GM18519 (cell line): ENCODE measurements around the gene SBK1.

ENCODE experiments used
- ATAC-seq: cut with Tn5 transposase; IDR thresholded peaks from one replicate; pipeline ENCODE4 v1.9.1; 2021; ENCODE audit warnings: mild to moderate bottlenecking, moderate library complexity; ENCODE audit not compliant: unreplicated experiment, low FRiP score

Gene SBK1

DNA sequence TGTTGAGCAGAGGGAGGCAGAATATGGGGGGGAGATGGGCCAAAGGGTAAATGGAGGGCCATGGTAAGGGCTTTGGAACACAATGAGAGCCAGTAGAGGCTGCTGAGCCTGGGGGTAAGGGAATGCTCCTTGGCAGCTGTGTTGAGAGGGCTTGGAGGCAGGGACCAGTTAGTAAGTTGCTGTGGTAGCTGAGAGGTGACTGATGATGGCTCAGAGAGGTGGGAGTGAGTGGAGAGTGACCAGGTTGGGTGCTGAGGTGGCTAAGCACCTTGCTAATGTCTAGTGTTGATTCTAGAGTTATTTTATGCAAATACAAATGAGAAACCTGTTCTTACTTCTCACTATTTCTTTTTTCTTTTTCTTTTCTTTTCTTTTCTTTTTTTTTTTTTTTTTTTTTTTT is 10.8 kb downstream of the SBK1 start:
- no peak for ATAC-seq

DNA sequence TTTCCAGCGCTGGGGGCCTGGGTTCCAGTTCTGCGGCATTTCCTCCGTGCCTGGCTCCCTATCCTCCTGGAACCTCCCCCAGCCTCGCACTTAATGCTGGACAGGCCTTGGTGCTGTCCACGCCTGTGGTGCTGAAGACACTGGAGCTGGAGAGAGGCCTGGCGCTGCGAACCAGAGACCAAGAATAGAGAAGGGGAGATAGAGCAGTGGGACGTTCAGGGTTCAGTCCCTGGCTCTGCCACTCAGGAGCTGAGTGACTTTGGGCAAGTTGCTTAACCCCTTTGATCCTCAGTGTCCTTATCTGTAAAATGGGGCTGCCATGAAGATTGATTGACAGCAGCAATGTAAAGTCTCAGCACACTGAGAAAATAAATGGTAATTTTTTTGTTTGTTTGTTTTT is 11.9 kb downstream of the SBK1 start:
- no peak for ATAC-seq

DNA sequence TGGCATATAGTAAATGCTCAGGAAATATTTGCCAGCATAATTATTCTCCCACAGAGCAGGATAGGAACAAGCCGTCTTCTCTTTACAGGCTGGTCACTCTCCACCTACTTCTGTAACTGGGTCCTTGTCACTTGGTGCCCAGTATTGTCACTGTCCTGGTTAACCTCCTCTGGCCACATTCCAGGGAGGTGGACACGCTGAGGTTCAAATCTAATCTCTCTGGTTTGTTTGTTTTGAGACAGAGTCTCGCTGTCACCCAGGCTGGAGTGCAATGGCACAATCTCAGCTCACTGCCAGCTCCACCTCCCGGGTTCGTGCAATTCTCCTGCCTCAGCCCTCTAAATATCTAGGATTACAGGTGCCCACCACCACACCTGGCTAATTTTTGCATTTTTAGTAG is 15.6 kb downstream of the SBK1 start:
- no peak for ATAC-seq

DNA sequence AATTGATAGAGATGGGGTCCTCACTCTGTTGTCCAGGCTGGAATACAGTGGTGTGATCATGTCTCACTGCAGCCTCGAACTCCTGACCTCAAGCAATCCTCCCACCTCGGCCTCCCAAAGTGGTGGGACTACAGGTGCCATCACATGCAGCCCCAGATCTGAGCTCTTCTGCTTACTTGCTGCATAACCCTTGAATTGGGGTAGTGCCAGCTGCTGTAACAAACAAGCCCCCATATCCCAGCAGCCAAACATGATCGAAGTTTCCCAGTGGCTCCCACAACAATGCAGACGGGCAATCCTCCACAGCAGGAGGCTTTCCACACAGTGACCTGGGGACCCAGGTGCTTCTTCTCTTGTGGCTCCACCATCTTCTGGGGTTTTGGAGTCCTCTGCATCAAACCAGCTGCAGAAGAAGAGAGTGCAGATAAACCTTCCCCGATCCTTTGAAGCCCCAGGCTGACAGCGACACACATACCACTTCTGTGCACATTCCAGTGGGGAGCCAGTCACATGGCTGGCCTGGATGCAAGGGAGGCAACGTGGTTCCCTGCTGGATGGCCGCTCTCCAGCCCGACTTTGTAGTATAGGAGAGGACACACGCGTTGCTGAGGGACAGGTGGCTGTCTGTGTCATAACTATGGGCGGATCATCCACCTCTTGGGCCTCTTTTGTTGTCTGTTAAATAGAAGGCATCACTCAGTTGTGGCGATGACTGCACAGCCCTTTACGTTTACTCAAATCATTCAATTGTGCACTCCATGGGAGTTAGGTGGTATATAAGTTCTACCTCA is 16.7 kb downstream of the SBK1 start:
- no peak for ATAC-seq

DNA sequence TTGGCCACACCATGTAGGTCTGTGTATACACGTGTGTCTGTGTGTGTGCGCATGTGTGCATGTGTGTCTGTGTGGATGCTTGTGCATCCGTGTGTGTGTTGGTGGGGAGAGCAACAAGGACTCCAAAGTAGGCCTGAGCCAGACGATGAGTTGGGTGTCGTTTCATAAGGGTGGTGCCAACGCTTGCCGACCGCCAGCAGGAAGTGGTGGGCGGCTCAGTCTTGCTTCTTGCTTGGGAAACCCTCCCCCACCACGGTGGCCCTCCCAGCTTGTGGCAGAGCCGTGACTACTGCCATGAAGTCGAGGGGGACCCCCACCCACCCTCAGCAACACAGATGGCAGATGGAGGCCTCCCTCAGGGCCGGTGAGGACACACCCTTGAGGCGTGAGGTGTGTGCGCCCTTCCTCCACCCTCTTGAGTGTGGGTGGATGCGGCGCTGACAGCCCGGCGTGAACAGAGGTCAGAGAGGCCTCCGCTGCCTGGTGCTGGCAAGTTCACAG is 17.5 kb downstream of the SBK1 start:
- no peak for ATAC-seq

DNA sequence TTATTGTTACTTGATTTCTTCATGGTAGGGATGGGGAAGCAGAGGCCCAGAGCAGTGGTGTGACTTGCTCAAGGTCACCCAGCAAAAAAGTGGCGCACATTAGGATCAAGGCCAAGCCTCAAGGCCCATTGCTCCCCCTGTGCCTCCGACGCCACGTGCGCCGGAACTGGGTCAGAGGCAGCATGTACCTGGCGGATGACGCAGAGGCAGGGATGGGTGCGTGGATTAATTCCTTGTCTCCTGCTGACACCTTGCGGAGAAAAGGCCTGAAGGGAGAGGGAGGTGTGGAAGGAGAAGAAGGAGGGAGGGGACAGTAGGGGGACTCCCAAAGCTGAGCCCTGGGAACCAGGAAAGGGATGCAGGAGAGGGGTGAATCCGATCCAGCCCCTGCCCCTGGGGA is 18.5 kb downstream of the SBK1 start:
- ATAC-seq = no peak

DNA sequence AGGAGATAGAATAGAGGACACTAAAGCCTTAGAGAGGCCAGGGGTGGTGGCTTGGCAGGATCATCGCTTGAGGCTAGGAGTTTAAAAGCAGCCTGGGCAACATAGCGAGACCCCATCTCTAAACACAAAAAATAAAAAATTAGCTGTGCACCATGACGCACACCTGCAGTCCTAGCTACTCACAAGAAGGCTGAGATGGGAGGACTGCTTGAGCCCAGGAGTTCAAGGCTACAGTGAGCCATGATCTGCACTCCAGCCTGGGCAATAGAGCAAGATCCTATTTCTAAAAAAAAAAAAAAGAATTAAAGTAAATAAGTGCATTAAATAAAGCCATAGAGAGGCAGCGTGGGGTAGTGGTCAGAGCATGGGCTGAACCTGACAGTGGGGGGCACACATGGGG is 19.1 kb downstream of the SBK1 start:
- no peak for ATAC-seq

DNA sequence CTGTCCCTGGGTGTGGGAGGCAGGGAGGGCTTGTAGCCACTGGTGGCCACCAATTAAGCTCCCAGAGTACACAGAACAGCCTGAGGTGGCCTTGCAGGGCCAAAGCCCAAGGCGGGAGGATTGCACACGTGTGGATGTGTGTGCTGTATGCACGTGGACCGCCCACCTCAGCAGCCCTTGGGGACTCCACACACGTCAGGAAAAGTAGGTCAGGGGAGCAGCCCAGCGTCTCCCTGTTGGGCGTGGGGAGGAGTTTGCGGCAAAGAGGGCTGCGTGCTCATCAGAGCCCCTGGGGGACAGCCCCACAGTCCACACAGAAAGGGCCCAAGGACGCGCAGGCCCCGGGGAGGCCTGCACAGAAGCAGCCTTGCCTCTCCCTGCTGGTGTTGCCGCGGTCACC is 19.6 kb downstream of the SBK1 start:
- no peak for ATAC-seq

DNA sequence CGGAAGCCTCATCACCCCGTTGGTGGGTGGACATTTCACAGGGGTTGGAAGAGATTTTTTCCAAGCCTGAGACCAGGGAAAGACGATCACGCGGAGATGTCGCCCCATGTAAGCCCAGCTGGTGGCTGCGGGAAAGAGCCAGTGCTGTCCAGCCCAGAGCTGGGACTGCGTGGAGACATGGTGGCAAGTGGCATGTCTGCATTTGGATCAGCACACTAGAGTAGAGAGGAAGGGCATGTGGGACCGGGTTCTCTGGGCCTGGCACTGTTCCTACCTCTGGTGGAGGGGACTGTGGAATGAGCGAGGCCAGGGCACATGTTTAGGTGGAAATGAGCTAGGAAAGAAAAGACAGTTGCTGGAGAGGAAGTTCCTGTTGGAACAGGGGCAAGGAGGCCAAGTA is 20.0 kb downstream of the SBK1 start:
- no peak for ATAC-seq

DNA sequence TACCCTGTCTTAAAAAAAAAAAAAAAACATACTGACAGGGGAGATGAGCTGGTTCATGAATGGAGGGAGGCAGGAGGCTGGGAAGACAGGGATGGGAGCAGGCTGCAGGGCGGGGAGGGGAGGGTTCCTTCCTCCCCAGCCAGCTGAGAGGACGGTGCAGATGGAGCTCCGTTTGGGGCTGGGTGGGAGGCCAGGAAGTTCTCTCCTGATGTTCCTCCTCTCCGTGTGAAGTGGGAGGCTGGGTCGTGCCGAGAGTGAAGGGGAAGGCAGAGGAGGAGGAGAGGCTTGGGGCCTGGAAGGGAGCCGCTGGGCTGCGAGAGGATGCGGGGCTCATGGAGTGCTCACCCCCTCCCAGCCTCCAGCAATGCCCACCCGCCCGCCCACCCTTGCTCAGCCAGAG is 21.3 kb downstream of the SBK1 start:
- no peak for ATAC-seq

DNA sequence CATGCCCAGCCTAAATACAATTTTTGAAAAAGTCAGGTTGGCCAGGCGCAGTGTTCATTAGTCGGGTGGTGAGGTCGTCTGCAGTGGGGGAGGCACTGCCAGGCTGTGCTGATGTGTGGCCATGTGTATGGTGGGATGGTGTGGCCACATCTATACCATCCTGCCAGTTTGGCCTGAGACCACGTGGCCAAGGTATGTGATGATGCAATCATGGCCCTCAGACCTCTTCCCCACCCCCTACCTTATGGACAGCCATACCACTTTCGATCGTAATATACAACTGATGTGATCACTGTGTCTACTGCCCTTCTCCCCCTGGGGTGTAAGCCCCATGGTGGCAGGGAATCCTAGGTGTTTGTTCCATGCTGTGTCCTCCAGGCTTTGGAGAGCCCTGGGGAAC is 23.7 kb downstream of the SBK1 start:
- no peak for ATAC-seq

DNA sequence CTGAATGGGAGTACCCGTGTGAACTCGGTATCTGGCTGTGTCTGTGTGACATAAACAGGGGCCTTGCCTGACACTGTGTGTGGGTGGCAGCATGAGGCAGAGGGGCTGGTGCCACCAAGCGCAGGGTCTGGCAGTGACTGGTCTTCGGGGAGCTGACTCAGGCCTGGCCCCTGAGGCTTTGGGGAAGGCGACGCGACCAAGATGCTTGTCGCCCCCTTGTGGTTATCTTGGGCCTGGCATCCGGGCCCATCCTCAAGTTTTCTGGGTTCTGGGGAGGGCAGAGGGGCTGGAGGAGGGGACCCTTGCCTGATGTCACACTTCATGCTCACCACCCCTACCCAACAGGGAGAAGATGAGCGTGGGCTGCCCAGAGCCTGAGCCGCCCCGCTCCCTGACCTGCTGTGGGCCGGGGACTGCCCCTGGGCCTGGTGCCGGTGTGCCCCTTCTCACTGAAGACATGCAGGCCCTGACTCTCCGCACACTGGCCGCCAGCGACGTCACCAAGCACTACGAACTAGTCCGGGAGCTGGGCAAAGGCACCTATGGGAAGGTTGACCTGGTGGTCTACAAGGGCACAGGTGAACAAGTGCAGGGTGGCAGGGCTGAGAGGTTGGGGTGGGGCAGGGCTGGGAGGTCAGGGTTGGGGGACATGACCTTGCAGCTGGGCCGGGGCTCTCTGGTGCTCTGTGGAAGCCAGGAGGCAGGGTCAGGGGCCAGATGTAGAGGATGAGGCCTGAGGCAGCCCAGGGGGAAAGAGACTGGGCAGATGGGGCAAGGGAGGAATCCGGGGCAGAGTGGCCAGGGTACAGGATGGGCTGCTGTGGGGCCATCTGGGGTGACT is 24.9 kb downstream of the SBK1 start:
- no peak for ATAC-seq

DNA sequence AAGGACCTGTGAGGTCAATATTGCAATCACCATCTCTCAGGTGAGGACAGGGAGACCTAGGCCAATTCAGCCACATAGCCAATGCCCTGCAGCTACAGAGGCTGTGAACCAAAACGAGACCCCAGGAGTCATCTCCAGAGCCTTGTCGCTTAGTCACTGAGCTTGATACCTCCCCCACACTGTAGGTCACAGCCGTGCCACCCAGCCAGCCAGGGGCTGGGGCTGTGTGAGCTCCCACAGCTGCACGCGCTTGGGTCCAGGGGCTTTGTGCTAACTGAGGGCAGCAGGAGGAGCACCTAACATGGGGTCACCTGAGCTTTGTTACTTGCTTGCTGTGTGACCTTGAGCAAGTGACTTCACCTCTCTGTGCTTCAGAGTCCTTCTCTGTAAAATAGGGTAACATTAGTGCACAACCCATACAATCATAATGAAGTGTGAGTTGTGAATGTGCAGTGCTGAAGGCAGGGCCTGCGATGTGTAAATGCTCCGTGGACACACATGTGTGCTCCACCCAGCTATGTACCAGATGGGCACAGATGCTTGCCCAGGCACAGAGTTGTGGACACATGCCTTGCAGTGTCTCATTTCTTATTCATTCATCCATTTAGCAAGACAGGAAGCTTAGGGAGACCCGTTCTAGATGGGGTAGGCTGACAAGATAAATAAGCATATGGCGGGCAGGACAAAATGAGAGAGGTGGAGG is 25.9 kb downstream of the SBK1 start:
- ATAC-seq = no peak

DNA sequence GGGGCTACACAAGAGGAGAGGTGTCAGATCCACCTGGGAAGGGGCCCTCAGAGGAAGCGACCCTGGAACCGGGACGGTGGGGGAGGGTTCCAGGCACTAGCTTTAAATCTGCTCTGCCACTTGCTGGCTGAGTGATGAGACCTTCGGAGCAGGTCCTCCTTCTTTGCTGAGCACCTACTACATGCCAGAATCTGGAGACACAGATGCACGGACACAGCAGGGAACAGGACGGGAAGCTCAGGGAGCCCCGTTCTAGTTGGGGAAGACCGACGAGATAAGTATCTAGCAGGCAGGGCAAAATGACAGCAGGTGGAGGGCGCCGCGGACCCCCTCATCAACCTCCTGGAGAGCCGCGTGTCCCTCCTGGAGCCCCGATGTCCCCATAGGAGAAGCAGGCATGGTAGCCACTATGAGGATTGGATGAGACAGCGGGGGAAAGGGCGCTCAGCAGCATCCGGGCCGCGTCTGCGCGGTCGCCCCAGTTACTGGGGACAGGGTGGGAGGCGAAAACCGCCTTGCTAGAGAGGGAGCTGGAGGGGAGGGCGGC is 27.2 kb downstream of the SBK1 start:
- no peak for ATAC-seq

DNA sequence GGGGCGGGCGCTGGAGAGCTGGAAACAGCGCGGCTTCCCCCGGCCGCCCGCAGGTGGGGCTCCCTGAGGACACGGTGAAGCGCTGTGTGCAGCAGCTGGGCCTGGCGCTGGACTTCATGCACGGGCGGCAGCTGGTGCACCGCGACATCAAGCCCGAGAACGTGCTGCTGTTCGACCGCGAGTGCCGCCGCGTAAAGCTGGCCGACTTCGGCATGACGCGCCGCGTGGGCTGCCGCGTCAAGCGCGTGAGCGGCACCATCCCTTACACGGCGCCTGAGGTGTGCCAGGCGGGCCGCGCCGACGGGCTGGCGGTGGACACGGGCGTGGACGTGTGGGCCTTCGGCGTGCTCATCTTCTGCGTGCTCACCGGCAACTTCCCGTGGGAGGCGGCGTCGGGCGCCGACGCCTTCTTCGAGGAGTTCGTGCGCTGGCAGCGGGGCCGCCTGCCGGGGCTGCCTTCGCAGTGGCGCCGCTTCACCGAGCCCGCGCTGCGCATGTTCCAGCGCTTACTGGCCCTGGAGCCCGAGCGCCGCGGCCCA is 27.8 kb downstream of the SBK1 start:
- no peak for ATAC-seq

DNA sequence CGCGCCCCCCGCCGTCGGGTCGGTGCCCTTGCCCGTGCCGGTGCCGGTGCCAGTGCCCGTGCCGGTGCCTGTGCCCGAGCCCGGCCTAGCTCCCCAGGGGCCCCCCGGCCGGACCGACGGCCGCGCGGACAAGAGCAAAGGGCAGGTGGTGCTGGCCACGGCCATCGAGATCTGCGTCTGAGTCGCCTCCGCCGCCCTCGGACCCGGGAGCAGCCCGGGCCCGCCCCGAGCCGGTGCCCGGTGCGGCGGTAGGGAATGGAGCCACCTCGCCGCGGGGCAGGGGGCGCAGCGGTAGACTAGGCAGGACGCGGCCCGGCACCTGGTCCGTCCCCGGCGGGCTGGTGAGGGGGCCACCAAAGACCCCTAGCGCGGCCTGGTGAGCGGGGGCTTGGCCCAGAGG is 28.4 kb downstream of the SBK1 start:
- no peak for ATAC-seq

DNA sequence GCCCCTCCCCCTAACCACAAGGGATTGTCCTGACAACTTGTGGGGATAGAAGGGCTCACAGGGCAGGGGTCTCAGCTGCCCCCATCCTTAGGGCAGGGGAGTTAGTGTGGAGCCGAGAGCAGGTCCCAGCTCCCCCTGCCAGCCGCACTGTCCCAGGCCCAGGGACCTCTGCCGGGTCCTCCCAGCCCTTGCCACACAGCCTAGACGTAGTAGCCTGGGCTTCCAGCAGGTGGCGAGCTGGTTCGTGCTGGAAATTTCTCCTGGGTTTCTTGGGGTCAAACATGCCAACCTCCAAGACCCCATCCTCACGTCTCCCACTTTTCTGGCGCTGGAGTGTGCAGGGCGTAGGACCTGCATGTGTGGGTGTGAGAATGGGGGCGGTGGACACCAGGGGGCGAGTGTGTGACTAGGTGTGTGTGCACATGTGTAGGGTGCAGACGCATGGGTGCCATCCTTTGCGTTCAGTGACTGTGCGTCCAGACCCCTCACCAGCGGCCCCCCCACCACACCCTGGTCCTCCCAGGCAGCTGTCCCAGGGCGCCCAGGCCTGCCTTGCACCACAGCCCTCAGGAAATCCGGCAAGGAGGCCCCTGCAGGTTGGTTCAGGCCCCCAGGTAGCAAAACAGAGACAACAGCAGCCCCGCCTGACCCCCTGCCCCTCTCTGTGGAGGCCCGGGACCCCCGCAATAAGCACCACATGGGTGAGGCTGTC is 29.5 kb downstream of the SBK1 start:
- ATAC-seq = no peak

DNA sequence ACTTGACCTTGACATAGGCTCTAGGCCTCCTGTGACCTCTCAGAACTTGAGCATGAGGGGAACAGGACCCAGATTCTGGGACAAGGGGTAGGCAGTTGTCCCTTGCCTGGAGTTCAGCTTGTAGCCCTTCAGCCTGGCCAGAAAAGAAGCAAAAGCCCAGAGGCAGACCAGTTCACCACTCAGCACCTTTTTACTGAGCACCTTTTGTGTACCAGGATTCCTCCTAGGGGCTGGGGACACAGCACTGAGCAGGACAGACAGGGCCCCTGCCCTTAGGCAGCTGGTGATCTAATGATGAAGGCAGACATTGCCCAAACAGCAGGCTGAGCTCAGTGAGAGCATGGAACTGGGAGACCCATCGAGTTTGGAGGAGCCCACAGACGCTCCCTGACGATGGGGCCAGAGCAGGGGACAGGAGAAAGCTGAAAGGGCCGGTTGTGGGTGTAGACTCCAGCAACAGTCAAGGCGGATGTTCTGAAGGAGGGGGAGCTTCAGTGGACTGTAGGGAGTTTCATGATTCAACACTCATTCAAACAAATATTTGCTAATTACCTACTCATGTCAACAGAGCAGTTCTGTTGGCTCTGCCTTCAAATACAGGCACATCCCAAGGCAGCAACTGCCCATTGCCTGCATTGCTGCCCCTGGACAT is 32.0 kb downstream of the SBK1 start:
- ATAC-seq = no peak

DNA sequence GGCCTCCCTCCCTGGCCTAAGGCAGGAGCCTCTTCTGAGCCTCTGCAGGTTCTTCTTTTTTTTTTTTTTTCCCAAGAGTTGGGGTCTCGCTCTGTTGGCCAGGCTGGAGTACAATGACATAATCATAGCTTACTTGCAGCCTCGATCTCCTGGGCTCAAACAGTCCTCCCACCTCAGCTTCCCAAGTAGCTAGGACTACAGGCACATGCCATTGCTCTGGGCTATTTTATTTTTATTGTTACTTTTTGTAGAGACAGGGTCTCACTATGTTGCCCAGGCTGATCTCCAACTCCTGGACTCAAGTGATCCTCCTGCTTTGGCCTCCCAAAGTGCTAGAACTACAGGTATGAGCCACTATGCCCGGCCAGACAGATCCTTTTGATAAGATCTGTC is 32.6 kb downstream of the SBK1 start:
- no peak for ATAC-seq
